ENCODE results near the gene PLD6.

PLD6 gene

DNA sequence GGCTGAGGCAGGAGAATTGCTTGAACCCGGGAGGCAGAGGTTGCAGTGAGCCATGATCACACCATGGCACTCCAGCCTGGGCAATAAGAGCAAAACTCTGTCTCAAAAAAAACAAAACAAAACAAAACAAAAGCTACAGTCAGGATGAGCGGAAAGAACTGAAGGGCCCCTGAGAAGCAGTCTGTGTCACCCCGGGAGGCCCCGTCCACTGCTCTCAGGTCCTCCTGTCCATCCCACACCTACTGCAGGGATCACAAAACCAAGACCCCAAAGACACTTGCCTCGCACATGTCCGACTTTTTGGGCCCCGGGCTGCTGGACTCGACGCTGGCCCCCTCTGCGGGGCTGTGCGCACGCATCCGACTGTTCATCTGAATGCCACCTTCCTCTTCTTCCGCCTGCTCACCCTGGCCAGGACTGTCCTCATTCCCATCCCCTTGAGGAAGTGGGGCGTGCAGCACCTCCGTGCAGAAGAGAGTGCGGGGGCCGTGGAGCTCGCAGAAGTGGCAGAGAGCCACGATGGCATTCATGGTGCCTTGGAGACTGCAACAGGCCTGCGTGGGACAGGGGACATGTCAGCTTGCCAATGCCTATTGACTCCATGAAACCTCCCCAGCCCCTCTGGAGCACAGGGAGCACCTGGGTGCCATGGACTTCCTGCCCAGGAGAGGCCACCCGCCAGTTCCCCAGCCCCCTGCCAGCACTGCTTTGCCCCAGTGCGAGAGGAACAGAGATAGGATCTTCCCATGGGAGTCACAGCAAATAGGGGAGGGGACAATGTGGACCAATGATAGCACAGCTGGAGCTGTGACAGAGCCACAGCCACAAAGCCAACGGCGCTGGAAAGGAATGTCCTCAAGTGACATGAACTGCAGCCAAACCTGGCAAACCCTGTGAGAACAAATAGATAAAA is 21.7 kb upstream of the PLD6 start:
- DNase-seq (ENCODE audit: low read depth in 2 of 2) = no peak

DNA sequence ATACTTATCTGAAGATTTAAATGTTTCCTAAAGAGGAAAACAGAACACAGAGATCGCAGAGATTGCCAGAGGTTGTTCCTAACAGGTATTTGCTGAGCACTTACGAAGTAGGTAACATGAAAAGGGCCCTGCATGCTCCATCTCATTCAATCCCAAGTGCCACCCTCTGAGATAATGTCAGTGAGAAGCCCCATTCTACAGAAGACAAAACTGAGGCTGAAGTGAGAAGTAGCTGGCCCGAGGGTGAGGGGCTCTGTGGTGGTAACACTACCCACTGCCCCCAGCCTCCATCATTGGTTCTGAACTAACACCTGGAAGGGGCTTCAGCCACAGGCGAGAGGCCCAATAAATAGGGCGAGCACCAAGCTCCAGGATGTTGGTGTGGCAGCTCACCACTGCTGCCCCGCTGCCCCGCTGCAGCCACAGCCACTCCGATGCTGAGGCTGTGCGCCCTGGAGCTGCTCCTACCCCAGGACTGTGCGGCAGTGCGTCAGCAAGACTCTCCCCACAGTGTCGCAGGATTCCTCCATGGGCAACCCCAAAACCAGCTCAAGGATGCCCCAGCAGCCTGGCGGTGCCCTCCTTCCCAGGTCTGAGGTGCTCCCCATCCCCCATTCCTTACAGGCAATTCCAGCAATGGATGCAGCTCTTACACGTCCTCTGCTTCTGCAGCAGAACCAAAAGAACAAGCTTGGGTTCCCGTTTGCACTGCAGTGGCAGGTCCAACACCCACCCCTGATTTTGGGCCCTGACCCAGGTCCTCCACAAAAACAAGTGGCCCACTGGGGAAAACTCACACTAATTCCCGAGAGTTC is 20.5 kb upstream of the PLD6 start:
- no peak for DNase-seq (ENCODE audit: low read depth in 2 of 2)

DNA sequence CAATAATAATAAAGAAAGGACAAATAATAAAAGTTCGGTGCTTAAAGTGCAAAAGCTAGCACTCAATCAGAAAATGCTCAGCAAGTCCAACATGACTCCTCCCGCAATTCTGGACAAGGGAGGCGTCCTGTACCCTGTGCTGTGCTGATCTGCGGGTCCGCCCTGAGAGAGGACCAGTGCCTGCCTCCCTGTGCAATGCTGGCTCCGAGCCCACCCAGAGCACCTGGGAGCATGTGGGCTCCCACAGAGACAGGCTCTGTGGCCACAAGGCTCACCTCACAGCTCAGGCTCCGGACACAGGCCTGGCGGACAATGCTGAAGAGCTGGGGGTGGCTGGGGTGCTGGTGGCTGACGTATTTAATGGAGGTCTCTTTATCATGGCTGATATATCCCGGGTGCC is 19.8 kb upstream of the PLD6 start:
- no peak for DNase-seq (ENCODE audit: low read depth in 2 of 2)

GRCh38 chr17:17224137-17224536 is 18.0 kb upstream of the PLD6 start:
- no peak for DNase-seq (ENCODE audit: low read depth in 2 of 2)

DNA sequence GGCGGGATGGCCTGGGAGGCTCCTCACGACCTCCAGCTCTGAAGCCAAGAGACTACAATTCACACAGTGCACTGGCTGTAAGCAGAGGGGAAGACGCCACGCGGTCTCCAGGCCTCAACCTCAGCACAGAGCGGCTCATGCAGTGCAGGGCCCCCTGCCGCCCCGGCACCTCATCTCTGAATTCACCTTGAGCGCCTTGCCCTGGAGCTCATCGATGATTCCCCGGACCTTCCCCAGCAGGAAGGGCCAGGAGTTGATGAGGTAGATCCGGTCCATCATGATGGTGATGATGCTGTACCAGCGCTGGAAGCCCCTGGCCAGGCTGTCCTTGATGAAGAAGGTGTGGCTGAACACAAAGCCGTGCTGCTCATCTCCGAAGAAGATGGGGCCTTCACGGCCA is 17.6 kb upstream of the PLD6 start:
- DNase-seq (ENCODE audit: low read depth in 2 of 2) = no peak

GRCh38 chr17:17221329-17221728 is 15.2 kb upstream of the PLD6 start:
- no peak for DNase-seq (ENCODE audit: low read depth in 2 of 2)

GRCh38 chr17:17220529-17220928 is 14.4 kb upstream of the PLD6 start:
- DNase-seq (ENCODE audit: low read depth in 2 of 2) = no peak

GRCh38 chr17:17217995-17218394 is 11.9 kb upstream of the PLD6 start:
- DNase-seq (ENCODE audit: low read depth in 2 of 2) = no peak

- no peak for DNase-seq (ENCODE audit: low read depth in 2 of 2)
These were observed 10.6 kb upstream of the PLD6 start for GRCh38 chr17:17216776-17217175.

GRCh38 chr17:17216236-17216635 is 10.1 kb upstream of the PLD6 start:
- DNase-seq (ENCODE audit: low read depth in 2 of 2) = no peak

- DNase-seq (ENCODE audit: low read depth in 2 of 2) = no peak
These were observed 9.4 kb upstream of the PLD6 start for GRCh38 chr17:17215575-17215974.

DNA sequence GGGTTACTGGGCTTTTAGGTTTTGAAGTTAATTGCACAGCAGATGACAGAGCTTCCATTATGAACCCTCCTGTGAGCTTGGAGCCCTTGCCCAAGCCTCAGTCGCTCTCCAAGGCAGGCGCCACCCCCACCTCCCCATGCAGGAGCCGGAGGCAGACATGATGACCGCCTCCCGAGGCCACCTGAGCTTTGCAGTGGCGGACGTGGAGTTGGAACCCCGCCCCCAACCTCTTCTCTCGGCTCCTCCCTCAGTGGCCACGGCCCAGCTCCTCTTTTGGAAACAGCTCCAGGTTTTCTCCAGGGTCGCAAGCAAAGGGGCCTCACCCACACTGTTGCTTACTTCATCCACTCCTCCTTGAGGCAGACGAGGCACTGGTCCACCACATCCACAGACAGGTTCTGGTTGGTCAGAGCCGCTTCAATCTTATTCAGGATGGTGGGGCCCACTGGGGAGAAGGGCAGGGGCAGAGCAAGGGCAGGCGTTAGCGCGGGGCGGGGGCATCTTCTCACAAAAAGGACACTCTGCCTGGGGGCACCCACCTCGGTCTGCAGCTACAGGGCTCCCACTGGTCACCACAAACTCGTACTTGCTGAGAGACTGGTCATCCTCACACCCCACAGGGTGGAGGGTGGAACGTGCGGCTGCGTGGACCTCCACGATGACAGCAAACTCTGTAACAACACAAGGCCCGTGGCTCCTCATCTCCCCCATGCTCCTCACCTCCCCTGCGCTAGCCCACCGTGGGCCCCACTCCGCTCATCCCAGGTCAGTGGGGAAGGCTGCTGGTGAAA is 8.7 kb upstream of the PLD6 start:
- DNase-seq (ENCODE audit: low read depth in 2 of 2) = no peak

GRCh38 chr17:17213775-17214174 is 7.6 kb upstream of the PLD6 start:
- DNase-seq (ENCODE audit: low read depth in 2 of 2) = no peak

- no peak for DNase-seq (ENCODE audit: low read depth in 2 of 2)
These were observed 1.9 kb upstream of the PLD6 start for GRCh38 chr17:17207998-17208397.

DNA sequence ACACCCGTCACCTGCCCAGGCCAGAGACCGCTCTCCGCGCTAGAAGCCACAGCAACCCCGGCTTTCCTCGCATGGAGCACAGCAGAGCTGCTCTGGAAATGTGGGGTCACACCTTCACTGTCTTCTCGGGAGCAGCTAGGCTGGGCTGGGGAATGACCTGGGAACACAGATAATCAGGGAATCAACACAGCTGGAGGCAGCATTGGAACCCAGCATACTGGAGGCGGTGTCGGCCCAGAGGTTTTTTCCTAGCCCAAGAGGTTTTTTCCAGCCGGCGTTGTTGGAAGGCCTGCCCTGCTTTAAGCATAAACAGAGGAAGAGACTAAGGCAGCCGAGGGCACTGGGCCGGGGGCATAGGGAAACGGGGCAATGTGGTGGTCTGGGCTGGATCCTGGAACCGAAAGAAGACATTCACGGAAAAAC is 791 bp upstream of the PLD6 start:
- no peak for DNase-seq (ENCODE audit: low read depth in 2 of 2)

DNA sequence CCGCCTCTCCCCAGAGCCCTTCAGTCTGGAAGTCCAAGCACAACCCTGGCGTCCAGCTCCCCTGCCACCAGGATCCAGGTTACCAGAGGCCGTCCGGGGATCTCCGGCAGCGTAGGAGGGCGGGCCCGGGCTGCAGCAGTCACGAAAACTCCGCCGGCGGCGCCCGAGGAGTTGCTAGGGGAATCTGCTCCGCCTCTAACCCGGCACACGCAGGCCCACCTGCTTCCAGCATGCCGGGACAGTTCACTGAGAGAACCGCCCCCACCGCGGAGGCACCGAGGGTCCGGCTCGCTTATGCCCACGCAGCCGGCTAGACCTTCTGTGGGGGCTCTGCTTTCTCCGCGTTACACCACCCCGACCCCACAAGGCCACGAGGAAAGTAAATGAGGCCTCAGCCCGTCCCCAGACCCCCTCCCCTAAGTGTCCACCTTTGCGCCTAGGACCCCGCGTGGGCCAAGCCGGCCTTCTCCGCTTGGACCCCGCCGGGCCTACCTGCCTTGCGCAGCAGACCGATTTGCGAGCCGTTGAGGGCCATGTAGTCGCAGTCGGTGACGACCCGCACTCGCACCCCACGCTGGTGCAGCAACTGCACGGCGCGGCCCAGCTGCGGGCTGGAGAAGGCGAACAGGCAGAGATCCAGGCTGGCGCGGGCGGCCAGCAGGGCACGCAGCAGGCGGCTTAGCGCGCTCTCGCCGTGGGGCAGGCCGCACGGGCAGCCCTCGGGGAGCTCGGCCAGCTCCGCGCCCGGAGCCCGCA is 587 bp downstream of the PLD6 start:
- peak; percentile 50 to 64 for DNase-seq (ENCODE audit: low read depth in 2 of 2)

- no peak for DNase-seq (ENCODE audit: low read depth in 2 of 2)
These were observed 1.4 kb downstream of the PLD6 start for GRCh38 chr17:17204635-17205231.

DNA sequence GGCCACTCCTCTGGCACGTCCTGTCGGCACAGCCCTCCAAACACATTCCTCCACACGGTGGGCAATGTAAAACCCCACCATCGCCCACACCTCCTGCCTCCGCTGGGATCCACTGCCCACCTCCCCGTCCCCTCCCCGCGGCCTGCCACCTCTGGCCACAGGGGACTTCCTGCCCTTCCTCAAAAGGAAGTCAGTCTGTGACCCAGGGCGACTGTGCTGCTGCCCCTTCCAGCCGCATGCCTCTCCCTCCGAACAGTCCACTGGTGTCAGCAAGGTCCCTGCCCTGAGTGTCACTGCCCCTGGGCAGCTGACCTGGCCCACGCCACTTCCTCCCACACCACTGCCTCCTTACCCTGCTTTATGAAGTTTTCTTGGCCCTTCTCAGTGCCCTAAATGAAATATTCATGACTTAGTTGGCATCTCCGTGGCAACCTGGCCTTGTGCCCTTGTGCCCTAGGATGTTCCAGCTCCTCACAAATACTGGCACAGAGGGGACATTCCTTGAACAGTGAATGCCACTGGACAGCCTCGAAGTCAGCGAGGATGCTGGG is 2.0 kb downstream of the PLD6 start:
- no peak for DNase-seq (ENCODE audit: low read depth in 2 of 2)

GRCh38 chr17:17203173-17203730 is 2.9 kb downstream of the PLD6 start:
- DNase-seq (ENCODE audit: low read depth in 2 of 2) = no peak

- DNase-seq (ENCODE audit: low read depth in 2 of 2) = no peak
These were observed 4.2 kb downstream of the PLD6 start for GRCh38 chr17:17201907-17202306.

All from stimulated activated CD8-positive, alpha-beta memory T cell treated with anti-CD3 and anti-CD28 coated beads, Interleukin-15, amount 100 ng/mL, for 48 hours (primary cell).